GM21526 (cell line): ENCODE results near the gene FOXO1.
A peak's percentile ranks its signal among the peaks of the same experiment; 100 is the strongest.
"Not testable (repeated sequence)": the region's sequence is repeated elsewhere in the genome, so short reads cannot be mapped to it uniquely, and the experiment has no call there.

ENCODE experiments used
- ATAC-seq: cut with Tn5 transposase; IDR thresholded peaks from one replicate; pipeline ENCODE4 v1.9.1; 2021; ENCODE audit warnings: moderate library complexity; ENCODE audit not compliant: unreplicated experiment, low FRiP score

Gene FOXO1

DNA sequence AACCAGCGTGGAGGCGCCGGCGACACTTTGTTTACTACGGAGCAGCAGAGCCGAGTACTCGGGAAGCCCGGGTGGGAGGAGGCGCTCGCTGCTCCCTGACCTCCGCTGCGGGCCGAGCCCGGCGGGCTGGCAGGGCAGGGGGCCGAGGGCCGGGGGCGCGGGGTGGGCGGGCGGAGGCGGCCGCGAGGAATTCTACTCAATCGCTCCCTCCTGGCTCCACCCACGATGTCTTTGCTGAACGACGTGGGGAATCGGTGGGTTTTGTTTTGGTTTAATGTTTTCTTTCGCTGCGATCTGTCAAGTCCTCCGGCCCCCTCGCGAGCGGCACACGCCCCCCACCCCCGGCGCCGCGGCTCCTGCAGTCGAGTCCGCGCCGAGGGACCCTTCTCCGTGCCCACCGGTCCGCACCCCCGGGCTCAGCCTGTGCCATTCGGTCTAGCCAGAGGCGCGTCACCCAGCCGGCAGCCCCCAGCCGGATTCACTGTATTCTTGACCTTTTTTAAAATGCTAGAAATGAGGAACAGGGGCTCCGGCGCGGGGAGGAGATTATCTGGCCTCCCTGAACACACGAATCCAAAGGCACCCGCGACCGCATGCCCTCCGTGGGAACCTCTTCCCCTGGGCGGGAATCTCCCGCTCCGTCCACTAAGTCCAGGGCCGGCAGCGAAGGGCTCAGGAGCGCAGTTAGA is 636 bp upstream of the FOXO1 start:
- peak; percentile 16 for ATAC-seq

DNA sequence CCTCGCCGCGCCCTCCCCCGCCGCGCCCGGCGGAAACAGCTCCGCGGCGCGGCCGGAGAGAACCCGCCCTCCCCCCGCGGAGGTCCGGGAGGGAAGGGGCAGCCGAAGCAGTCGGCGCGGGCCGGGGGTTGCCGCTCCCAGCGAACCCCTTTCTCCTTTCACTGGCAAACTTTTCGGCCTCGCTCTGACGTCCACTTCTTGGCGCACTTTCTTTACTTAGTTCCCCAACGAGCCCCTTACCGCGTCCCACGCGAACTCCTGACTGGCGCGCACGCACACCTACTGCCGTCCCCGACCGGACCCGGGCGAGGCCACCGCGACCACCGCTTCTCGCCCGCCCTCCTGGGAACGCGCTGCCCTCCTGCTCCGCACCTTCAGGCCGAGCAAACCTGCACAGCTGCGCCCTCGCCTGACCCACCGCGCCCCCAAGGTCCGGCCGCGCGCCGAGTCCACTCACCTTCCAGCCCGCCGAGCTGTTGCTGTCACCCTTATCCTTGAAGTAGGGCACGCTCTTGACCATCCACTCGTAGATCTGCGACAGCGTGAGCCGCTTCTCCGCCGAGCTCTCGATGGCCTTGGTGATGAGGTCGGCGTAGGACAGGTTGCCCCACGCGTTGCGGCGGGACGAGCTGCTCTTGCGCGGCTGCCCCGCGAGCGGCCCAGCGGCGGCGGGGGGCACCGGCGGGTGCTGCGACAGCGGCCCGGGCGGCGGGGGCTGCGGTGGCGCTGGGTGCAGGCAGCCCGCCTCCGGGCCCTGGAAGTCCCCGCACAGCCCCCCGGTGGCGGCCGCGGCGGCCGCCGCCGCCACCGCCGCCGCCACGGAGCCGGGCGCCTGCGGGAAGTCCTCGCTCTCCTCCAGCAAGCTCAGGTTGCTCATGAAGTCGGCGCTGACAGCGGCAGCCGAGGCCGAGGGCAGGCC is 1.1 kb downstream of the FOXO1 start:
- ATAC-seq: no peak

DNA sequence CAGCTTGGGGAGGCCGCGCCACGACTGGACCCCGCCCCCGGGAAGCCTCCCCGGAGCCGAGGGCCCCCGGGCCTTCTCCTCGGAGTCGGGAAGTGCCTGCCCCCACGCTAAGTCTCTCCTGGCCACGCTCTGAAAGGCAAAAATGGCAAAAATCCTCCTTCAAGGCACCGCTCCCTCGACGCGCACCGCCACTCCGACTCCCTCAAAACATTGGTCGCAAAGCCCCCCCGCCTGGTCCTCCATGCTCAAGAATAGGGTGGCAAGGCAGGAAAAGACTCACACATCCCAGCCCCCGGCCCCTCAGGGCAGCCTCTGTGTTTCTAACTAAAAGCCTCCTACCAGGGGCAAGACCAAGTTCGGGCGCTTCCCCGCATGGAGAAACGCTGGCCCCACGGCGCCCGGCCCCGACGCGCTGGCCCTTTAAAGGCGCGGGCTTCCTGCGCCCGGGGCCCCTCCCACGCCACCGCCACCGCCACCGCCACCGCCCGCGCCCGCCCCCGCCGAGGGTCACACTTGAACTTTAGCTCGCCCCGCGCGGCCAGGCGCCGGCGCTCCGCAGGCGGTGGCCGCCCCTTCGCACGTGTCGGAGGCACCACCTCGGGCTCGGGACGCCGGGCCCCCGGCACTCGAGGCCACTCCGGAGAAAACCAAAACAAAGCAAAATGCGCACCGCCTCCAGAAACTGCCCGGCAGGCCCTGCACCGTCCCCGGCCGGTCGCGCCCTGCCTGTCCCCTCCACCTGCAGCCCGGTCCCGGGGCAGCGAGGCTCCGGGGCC is 1.9 kb downstream of the FOXO1 start:
- ATAC-seq: no peak

DNA sequence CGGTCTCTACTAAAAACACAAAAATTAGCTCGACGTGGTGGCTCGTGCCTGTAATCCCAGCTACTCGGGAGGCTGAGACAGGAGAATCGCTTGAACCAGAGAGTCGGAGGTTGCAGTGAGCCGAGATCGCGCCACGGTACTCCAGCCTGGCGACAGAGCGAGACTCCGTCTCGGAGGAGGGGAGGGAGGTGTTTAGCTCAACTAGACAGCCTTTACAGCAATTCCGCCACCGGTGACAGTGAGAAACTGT is 2.4 kb downstream of the FOXO1 start:
- ATAC-seq: not testable (repeated sequence)

DNA sequence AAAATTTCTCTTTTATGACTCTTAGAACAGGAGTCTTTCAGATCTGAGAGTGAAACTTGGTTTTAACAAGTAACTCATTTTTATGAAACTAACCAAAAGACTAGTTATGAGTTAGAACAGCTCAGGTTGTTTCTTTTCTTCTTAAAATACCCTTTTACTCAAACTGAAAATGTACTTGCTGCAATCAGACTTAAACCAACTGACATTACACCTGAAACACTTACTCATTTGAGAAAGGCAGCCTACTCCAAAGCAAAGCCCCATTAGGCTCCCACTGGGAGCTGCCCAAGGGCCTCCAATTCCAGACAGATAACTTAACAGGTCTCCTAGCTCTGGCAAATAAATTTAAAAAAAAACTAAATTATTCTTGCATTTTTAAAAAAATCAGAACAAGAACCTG is 3.6 kb downstream of the FOXO1 start:
- ATAC-seq: peak; percentile 22

DNA sequence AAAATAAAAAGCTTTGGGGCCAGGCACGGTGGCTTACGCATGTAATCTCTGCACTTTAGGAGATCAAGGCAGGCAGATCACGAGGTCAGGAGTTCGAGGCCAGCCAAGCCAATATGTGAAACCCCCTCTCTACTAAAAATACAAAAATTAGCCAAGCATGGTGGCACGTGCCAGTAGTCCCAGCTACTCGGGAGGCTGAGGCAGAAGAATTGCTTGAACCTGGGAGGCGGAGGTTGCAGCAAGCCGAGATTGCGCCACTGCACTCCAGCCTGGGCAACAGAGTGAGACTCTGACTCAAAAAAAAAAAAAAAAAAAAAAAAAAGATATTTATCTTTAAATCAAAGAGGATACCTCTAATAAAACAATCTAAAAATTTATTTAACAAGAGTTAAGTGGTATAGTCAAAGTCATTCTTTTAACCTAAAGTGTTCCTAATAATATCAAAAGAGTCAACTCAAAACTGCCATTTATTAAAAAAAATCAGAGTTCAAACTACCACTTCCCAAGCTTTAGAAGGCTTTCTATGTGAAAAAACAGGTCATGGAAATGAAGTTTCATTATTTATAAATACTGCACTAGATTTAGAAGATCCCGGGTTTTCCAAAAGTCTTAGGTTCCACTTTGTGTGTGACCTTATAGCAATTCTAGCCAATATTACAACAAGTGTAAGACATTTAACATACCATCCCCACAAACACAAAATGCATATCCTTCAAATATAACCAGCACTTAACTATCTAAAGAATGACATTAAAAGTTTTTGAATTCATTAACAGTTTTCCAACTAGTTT is 4.4 kb downstream of the FOXO1 start:
- no peak for ATAC-seq

DNA sequence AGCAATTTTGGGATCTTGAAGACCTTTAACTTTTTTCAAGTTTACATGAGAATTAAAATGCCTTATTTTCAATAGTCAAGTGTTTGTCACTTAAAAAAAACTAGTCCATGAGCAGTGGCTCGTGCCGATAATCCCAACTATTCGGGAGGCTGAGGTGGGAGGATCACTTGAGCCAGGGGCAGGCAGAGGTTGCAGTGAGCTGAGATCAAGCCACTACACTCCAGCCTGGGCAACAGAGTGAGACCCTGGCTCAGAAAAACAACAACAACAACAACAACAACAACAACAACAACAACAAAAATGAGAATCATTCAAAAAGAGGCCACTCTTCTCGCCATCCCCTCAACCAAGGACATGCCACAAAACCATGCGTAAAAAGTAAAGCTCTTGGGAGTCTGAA is 5.7 kb downstream of the FOXO1 start:
- ATAC-seq: no peak

DNA sequence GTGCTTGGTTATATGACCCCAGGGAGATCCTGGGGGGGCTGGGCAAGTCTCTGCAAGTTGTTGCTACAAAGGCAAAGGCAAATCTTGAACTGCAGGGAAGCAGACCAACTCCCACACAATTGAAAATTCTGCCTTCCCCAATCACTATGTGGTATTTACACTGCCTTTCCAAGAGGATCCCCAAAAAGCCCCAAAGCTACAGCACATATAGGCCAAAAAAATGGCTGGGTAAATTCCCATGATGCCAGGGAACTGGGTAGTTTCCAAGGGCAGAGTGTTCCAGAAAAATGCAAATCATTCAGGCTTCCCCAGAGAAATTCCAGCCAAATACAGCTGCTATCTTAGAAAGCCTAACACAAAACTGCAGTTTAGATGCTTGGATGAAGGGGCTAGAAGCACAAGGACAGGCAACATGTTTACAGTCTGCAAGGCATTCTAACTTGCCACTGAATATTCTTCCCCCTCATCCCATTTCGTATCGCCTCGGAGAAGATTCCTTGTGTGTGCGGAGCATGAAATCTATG is 6.2 kb downstream of the FOXO1 start:
- ATAC-seq: no peak

DNA sequence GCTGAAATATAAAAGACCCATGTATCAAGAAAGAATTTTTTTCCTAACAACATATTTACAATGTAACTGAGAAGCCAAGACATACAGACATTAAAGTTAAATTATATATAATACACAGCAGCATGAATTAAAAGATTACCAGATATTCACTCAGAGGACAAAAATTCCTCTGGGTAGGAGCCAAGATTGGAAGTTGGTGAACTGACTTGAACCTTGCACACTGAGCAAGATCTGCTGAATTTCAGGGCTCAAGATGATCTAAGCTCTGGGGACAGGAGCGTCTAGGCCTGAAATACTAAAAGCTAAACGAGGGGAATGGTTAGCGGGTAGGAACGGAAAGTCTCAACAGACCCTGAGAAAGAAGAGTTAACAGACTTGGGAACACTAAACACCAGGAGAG is 8.5 kb downstream of the FOXO1 start:
- no peak for ATAC-seq

DNA sequence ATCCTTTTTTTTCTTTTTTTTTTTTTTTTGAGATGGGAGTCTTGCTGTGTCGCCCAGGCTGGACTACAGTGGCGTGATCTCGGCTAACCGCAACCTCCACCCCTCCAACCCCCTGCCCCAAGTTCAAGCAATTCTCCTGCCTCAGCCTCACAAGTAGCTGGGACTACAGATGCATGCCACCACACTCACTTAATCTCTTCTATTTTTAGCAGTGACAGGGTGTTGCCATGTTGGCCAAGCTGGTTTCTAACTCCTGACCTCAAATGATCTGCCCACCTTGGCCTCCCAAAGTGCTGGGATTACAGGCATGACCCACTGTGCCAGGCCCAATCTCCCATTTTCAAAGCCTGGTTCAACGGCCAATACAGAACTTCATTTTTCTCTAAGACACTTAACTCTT is 9.1 kb downstream of the FOXO1 start:
- no peak for ATAC-seq

DNA sequence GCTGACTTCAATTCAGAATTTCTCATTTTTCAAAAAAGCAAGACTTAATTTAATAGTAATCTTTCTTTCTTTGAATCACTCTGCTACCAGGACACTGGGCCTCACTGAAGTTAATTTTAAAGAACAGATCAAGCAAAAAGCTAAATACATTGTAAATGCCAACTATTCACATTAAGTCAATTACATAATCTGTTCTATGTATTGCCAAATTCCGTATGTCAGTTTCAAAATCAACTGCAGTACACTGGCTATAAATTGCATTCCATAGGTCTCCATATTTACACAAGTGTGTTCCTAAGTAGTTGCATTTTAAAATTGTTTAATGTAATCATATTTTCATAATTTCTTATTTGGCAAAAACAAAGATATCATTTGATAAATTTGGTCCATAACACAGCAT is 10.1 kb downstream of the FOXO1 start:
- no peak for ATAC-seq

DNA sequence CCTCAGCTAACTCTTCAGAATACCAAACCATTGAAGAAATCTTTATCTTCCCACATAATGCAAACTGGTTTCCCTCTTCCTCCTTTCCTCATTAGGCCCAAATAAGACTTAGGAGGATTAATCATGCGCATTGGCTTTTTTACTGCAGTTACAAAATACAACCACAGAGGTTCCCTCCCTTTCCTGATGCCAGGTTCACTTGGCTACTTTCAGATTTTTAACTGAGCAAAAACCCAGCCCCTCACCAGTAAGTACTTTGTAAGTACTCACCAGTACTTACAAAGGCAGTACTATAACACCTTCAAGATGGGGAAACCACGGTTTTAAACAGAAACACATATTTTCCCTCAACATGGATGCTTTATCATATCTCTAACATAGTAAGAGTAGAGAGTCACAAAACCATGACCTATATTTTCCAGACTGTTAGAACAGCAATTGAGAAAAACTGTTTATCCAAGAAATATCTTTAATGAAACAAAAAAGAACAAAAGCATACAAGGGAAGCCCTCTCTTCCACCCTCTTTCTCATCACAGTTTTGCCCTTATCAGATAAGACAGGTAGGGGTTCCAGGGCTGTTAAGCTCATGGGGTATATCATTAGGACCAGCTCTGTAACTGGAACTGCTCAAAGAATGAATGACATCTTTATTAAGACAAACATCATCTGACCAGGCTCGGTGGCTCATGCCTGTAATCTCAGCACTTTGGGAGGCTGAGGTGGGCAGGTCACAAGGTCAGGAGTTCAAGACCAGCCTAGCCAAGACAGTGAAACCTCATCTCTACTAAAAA is 12.7 kb downstream of the FOXO1 start:
- no peak for ATAC-seq

DNA sequence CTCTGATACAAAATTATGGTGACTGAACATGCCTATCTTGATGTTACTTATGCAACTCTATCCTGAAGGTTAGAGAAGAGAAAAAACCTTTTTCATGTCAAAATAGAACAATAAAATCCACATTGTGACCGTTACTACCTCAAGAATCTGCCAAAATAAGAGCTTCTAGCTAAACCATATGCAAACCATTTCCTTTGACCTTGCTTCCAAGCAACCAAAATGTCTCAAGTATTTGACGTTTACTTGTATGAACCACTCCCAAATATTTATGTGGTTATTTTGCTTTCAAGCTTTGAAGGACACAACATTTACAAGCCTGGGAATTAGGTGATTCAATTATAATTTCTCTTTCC is 13.9 kb downstream of the FOXO1 start:
- peak; percentile 47 for ATAC-seq

DNA sequence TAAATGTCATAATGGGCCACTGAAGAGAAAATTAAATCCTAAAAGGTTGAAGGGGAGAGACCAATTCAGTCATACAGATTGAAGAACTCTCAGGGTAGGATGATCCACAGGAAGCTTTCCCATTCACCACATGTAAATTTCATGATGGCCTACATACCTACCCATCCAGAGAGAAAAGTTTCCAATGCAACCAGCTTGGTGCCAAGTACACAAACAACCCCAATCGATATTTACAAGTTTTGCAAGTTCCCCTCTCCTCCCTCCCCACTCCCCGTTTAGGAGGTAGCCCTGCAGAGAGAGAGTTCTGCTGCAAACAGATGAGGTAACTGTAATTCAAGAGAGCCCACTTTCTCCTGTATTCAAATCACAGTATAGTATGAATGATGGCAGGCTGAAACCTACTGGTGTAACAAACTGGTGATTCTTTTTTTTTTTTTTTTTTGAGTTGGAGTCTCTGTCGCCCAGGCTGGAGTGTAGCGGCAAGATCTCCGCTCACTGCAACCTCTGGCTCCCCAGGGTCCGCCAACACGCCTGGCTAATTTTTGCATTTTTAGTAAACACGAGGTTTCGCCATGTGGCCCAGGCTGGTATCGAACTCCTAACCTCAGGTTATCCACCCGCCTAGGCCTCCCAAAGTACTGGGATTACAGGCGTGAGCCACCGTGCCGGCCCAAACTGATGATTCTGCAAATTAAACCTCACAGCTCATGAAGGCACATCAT is 14.4 kb downstream of the FOXO1 start:
- peak; percentile 31 for ATAC-seq

DNA sequence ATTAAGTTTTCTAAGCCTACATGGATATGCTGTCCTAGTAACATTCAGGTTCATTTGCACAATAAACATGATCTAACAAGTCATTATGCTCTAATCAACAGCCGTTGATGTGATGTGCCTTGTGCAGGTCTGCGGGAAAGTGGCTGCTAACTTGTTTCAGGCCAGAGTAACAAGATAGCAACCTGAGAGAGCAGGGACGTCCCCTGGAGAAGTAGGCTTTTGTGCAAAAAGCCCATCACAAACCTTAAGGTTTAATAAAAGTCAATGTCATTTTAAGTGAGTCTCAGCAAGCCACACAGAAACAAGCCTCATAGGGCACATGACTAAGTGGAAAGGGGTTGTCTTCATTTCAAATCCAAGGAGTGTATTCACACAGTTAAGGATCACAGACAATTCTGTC is 17.6 kb downstream of the FOXO1 start:
- ATAC-seq: no peak

DNA sequence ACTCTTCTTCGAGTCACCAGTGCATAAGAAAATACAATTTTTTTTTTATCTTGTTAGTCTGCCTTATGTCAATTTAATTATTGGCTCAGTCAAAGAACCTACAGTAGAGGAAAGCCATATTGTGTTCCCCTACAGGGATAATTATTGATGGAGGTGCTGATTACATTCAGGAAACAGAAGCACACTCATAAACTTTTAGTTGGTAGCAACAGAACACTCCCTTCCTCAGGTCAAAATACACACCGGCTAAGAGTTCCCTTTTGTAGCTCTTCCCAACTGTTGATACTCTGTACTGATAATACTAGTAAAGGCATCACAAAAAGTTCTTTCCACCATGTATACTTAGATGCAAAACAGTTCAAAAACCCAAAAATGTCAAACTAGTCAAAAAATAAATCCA is 18.4 kb downstream of the FOXO1 start:
- ATAC-seq: no peak

DNA sequence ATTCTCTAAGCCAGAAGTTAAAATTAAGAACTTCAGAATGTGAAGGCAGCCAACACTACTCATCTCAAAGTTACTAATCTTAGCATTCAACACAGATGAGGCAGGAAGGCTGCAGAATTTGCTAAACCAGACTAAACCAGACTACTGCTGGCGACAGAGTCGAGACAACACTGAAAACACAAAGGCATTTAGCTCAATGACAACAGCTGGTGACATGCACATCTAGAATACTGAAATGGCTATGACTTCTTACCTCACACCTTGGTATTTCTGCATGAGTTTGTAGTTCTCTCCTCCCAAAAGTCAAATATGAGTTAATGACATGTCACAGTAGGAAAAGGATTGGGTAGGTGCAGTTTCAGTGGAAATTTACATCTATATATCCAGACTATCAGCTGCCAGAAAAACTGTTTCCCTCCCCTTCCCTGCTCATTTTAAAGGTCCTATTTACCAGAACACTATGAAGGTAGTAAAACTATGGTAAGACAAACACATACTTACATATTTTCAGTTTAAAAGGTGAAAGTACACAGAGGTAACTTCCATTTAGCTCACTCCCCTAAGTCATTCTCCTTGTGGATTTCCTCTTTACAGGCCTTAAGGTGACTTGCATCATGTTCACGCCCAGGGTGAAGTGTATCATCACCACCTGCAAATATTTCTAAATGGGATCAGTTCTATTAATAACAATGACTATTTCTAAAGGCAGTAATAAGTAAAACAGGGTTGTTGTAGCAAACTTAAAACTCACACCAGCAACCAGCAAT is 21.4 kb downstream of the FOXO1 start:
- no peak for ATAC-seq

DNA sequence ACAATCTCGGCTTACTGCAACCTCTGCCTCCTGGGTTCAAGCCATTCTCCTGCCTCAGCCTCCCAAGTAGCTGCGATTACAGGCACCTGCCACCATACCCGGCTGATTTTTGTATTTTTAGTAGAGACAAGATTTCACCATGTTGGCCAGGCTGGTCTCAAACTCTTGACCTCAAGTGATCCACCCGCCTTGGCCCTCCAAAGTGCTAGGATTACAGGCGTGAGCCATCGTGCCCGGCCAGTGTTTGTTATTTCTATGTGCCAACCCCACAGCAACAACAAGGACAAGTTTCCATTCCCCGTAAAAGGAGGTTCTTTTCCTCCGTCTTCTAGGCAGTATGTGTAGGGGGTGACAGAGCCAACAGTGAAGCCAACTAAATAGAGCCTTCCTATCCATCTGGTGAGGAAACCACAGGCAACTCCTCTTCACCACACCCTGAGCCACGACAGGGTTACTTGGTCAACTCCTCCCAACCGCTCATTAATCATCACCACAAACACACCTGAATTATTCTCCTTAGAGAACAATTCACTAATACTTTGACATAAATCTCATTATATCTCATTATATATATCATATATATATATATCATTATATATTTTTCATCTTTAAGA is 25.5 kb downstream of the FOXO1 start:
- no peak for ATAC-seq
